ENCODE data around the gene RGS7. TPM values are rescaled to one million over a fixed set of nuclear protein-coding genes. Genes with fewer than 3 reads are reported as not detected.

The RGS7 gene
- total and polyA plus RNA-seq, 7 donors = 0.04 TPM; not detected in 6

DNA sequence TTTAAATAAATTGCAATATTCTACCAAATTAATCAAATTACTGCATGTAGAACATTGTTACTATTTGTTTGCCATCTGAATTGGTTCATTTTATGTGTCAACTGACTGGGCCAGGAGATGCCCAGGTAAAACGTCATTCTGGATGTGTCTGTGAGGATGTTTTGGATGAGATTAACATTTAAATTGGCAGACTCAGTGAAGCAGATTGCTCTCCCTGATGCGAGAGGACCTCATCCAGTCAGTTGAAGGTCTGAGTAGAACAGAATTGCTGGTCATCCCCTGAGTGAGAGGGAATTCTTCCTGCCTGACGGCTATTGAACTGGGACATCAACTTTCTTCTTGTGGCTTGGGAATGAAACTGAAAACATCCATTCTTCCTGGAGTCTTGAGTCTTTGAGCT is 623.0 kb downstream of the RGS7 start:
- no peak overlapping the region for H3K27ac ChIP-seq
- ATAC-seq (no peak), DNase-seq (no peak)
- no peaks in the 10 kb centered on the region for H3K27me3 ChIP-seq (ENCODE audit: insufficient read depth in 3 of 3, low read length in 2 of 3)
- no peaks in the 10 kb centered on the region for H3K4me1 ChIP-seq
- TF ChIP-seq, protein P1, sequence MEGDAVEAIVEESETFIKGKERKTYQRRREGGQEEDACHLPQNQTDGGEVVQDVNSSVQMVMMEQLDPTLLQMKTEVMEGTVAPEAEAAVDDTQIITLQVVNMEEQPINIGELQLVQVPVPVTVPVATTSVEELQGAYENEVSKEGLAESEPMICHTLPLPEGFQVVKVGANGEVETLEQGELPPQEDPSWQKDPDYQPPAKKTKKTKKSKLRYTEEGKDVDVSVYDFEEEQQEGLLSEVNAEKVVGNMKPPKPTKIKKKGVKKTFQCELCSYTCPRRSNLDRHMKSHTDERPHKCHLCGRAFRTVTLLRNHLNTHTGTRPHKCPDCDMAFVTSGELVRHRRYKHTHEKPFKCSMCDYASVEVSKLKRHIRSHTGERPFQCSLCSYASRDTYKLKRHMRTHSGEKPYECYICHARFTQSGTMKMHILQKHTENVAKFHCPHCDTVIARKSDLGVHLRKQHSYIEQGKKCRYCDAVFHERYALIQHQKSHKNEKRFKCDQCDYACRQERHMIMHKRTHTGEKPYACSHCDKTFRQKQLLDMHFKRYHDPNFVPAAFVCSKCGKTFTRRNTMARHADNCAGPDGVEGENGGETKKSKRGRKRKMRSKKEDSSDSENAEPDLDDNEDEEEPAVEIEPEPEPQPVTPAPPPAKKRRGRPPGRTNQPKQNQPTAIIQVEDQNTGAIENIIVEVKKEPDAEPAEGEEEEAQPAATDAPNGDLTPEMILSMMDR (IDR thresholded peaks at IDR 0.05) = no peak
- intact Hi-C loops (cut with DNase I) = loop anchor here in 1 of 2 donors (5.0 kb wide), 1 partner anchor 213 kb away; no protein-coding TSS in a partner anchor
- whole genome bisulfite sequencing, 3 donors = 66 to 73% (median 70%) methylated on average over 3 of the region's 3 CpGs
- no peaks in the 10 kb centered on the region for H3K9me3 ChIP-seq
- H3K4me3 ChIP-seq = no peak overlapping the region
- H3K36me3 ChIP-seq (ENCODE audit: insufficient read depth in 1 of 2, low read depth in 1 of 2) = no peaks in the 10 kb centered on the region

- ATAC-seq (no peak), DNase-seq (no peak)
- intact Hi-C loops (cut with DNase I) = loop anchor here in 1 of 2 donors (5.0 kb wide), 1 partner anchor 215 kb away; no protein-coding TSS in a partner anchor
- H3K4me3 ChIP-seq = no peak overlapping the region
- no peaks in the 10 kb centered on the region for H3K27me3 ChIP-seq (ENCODE audit: insufficient read depth in 3 of 3, low read length in 2 of 3)
- 9 to 13% (median 11%) methylated on average over 5 of the region's 5 CpGs for WGBS, 3 donors
- H3K9me3 ChIP-seq = no peaks in the 10 kb centered on the region
- TF ChIP-seq, protein P1 (IDR thresholded peaks at IDR 0.05) = peak; percentile 29
- no peaks in the 10 kb centered on the region for H3K4me1 ChIP-seq
- no peak overlapping the region for H3K27ac ChIP-seq
- no peaks in the 10 kb centered on the region for H3K36me3 ChIP-seq (ENCODE audit: insufficient read depth in 1 of 2, low read depth in 1 of 2)
These were observed 624.6 kb downstream of the RGS7 start for GRCh38 chr1:240732390-240732789.

Other genes starting within 250 kb of the RGS7 start
- gene FH, start 162.6 kb upstream of the RGS7 start, total RNA-seq = 100 to 1,000 TPM; 111 to 164 (median 140) TPM
- gene FH, start 162.6 kb upstream of the RGS7 start, polyA plus RNA-seq = 100 to 1,000 TPM; 105 to 124 (median 105) TPM
- under 1 TPM in 2 of 4 donors, not detected in 2; 0.06 to 0.21 TPM for gene KMO, start 175.2 kb upstream of the RGS7 start, total RNA-seq
- gene KMO, start 175.2 kb upstream of the RGS7 start, polyA plus RNA-seq = under 1 TPM; 0.03 to 0.08 (median 0.04) TPM

Measured in psoas muscle (tissue), 8 donors.